ENCODE results near the gene DNM1.

DNA sequence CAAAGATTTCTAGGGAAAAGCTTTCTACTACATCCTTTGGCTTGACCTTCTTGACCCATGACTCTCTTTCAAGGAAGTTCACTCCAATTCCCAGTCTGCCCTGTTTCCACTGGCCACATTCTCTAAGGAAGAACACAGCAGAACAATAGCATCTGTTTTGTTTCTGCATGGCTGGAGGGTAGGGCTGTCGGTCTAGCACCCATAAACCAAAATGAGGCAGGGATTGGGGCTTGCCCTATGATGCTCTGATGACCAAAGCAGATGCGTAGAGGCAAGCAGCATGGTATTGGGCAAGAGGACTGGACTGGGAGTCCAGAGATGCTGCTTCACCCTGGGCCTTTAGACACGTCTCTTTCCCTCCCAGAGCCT, 48.5 kb downstream of the DNM1 start:
- TF ChIP-seq POLR2A (IDR thresholded peaks at IDR 0.05) = no peak
- TF ChIP-seq, protein P1, sequence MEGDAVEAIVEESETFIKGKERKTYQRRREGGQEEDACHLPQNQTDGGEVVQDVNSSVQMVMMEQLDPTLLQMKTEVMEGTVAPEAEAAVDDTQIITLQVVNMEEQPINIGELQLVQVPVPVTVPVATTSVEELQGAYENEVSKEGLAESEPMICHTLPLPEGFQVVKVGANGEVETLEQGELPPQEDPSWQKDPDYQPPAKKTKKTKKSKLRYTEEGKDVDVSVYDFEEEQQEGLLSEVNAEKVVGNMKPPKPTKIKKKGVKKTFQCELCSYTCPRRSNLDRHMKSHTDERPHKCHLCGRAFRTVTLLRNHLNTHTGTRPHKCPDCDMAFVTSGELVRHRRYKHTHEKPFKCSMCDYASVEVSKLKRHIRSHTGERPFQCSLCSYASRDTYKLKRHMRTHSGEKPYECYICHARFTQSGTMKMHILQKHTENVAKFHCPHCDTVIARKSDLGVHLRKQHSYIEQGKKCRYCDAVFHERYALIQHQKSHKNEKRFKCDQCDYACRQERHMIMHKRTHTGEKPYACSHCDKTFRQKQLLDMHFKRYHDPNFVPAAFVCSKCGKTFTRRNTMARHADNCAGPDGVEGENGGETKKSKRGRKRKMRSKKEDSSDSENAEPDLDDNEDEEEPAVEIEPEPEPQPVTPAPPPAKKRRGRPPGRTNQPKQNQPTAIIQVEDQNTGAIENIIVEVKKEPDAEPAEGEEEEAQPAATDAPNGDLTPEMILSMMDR (IDR thresholded peaks at IDR 0.05) = no peak

All from thyroid gland (tissue), 4 donors.